ENCODE data around the gene SNRPB2.

GRCh38 chr20:16740365-16741072 lies 10.7 kb downstream of the SNRPB2 start:
- TF ChIP-seq, protein P1, sequence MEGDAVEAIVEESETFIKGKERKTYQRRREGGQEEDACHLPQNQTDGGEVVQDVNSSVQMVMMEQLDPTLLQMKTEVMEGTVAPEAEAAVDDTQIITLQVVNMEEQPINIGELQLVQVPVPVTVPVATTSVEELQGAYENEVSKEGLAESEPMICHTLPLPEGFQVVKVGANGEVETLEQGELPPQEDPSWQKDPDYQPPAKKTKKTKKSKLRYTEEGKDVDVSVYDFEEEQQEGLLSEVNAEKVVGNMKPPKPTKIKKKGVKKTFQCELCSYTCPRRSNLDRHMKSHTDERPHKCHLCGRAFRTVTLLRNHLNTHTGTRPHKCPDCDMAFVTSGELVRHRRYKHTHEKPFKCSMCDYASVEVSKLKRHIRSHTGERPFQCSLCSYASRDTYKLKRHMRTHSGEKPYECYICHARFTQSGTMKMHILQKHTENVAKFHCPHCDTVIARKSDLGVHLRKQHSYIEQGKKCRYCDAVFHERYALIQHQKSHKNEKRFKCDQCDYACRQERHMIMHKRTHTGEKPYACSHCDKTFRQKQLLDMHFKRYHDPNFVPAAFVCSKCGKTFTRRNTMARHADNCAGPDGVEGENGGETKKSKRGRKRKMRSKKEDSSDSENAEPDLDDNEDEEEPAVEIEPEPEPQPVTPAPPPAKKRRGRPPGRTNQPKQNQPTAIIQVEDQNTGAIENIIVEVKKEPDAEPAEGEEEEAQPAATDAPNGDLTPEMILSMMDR (IDR thresholded peaks at IDR 0.05) = no peak
- no peak for TF ChIP-seq POLR2A (IDR thresholded peaks at IDR 0.05)
- TF ChIP-seq EP300 (IDR thresholded peaks at IDR 0.05) = no peak
